ENCODE data around the gene RAB9A. TPM values are rescaled to one million over a fixed set of nuclear protein-coding genes. Genes with fewer than 3 reads are reported as not detected.

The RAB9A gene
- total RNA-seq, 2 experiments from 2014 or later = 33.8 to 36.4 TPM

DNA sequence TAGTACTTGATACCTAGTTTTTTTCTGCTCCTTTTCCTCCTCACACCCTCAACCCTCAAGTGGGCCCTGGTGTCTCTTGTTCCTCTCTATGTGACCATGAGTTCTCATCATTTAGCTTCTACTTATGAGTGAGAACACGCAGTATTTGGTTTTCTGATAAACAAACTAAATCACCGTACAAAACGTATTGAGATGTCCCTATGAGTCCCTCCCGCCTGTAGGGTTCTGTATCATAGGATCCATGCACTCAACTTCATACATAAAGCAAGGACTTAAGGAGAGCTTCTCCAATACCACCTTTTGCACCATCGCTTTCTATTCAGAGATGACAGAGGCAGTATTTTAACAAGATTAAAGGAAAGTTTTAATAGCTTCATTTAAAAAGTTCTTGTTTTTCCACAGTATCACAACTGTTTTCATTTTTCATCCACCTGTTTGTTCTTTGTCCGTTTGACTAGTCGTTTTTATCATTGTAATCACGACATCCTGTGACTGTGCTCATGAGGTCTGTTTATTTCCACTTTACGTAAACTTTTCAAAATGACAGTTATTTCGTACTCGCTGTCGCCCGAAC, 457 bp upstream of the RAB9A start:
- Mint-ChIP-seq H3K27me3 (no peaks in the 10 kb centered on the region), H3K9me3 (no peaks in the 10 kb centered on the region), H3K36me3 (peaks cover 22% of the 10 kb centered on the region), H3K27ac (peak overlapping the region; percentile 96), H3K4me1 (peaks cover 51% of the 10 kb centered on the region), H3K4me3 (peak overlapping the region; percentile 89)
- DNase-seq = no peak

- DNase-seq = no peak
- Mint-ChIP-seq H3K9me3 (no peaks in the 10 kb centered on the region), H3K4me1 (peaks cover 57% of the 10 kb centered on the region), H3K36me3 (peaks cover 16% of the 10 kb centered on the region), H3K27me3 (no peaks in the 10 kb centered on the region), H3K27ac (peak overlapping the region; percentile 96), H3K4me3 (peak overlapping the region; percentile 89)
Measured at GRCh38 chrX:13689741-13690211, 848 bp downstream of the RAB9A start.

DNA sequence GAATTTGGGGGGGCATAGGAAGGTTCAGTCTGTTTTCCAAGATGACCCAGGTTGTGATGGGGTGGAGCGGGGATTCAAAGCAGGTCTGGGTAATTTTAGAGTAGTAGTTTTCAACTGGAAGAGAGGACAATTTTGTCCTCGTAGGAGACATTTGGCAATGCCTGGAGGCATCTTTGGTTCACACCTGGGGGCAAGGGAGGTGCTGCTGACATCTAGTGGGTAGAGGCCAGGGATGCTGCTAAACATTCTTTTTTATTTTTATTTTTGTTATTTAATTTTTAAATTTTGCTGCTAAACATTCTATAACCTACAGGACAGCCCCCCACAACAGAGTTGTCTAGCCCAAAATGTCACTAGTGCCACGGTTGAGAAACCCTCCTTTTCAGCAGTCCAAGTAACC, 1.9 kb downstream of the RAB9A start:
- Mint-ChIP-seq H3K4me1 (peaks cover 53% of the 10 kb centered on the region), H3K36me3 (peaks cover 14% of the 10 kb centered on the region), H3K27me3 (no peaks in the 10 kb centered on the region), H3K9me3 (no peaks in the 10 kb centered on the region), H3K27ac (peak overlapping the region; percentile 96), H3K4me3 (peak overlapping the region; percentile 89)
- DNase-seq = no peak

DNA sequence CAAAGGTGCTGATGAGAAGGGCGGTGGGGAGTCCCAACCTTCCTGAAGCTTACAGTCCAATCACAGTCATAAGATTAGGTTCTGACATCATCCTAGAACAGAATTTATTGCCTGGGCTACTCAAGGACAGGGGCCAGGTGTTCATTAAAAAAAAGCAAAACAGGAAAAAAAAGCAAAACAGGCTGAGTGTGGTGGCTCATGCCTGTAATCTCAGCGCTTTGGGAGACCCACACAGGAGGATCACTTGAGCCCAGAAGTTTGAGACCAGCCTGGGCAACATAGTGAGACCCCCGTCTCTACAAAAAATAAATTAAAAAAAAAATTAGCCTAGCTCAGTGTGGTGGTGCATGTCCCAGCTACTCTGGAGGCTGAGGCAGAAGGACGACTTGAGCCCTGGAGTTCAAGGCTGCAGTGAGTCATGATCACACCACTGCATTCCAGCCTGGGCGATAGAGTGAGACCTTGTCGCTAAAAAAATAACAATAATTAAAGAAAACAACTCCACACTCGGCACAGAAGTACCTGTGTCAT, 3.0 kb downstream of the RAB9A start:
- H3K4me1 Mint-ChIP-seq = peaks cover 56% of the 10 kb centered on the region
- H3K27ac Mint-ChIP-seq = peak overlapping the region; percentile 25
- H3K36me3 Mint-ChIP-seq = peaks cover 16% of the 10 kb centered on the region
- DNase-seq = no peak
- H3K27me3 Mint-ChIP-seq = no peaks in the 10 kb centered on the region
- peak overlapping the region; percentile 22 for H3K4me3 Mint-ChIP-seq
- no peaks in the 10 kb centered on the region for H3K9me3 Mint-ChIP-seq

- peaks cover 59% of the 10 kb centered on the region for H3K4me1 Mint-ChIP-seq
- H3K27me3 Mint-ChIP-seq = no peaks in the 10 kb centered on the region
- no peak overlapping the region for H3K4me3 Mint-ChIP-seq
Measured at GRCh38 chrX:13692771-13693231, 3.9 kb downstream of the RAB9A start.

DNA sequence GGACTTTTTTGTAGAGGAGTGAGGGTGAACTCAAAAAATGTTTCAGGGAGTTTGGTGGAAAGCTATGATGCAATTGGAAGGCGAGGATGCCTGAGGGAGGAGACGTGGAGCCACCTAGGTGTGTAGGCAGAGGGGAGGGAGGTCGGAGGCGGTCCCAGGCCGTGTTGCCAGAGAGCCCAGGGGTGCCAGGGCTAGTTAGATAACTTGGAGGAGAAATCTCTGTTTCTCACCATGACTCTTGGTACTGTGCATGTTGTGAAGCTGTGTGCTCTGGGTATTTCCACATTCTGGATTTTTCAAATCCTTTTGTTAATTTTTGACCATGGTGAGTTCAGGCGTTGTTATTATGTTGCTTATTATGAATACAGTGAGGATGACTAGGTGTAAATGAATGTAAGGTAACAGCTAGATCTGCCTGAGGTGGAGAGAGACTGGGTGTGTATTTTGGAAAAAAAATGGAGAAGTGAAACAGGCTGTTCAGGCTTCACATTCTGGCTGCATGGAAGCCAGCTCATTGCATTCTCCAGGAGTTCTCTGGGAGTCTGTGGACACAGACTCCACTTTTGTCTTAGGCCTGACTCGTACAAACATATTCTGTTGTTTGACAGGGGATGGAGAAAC, 4.5 kb downstream of the RAB9A start:
- H3K36me3 Mint-ChIP-seq = peaks cover 18% of the 10 kb centered on the region
- no peak for DNase-seq
- no peaks in the 10 kb centered on the region for H3K27me3 Mint-ChIP-seq
- H3K4me1 Mint-ChIP-seq = peaks cover 54% of the 10 kb centered on the region
- H3K27ac Mint-ChIP-seq = peak overlapping the region; percentile 15
- no peak overlapping the region for H3K4me3 Mint-ChIP-seq
- H3K9me3 Mint-ChIP-seq = no peaks in the 10 kb centered on the region

More at GRCh38 chrX:13692771-13693231, 3.9 kb downstream of the RAB9A start:
- Mint-ChIP-seq H3K36me3 (peaks cover 18% of the 10 kb centered on the region), H3K9me3 (no peaks in the 10 kb centered on the region), H3K27ac (no peak overlapping the region)
- no peak for DNase-seq

DNA sequence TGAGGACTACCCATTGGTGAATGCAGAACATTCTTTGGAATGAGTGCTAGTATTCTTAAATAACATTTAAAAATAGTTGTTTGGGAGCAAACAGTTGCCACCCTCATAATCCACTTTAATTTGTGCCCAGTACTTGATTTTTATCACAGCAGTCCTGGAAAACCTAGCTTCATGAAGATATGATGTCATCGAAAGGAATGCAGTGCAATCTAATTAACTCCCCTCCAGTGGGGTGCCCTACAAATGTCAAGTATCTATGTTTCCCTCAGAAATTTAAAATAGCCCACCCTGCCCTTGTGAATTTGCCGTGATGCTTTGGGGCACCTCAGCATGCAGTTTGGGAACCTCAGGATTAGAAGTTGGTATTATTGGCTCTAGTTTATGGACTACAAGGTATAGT, 5.4 kb downstream of the RAB9A start:
- Mint-ChIP-seq H3K27me3 (no peaks in the 10 kb centered on the region), H3K4me3 (no peak overlapping the region), H3K9me3 (no peaks in the 10 kb centered on the region), H3K36me3 (peaks cover 22% of the 10 kb centered on the region), H3K4me1 (peaks cover 58% of the 10 kb centered on the region), H3K27ac (no peak overlapping the region)
- no peak for DNase-seq

DNA sequence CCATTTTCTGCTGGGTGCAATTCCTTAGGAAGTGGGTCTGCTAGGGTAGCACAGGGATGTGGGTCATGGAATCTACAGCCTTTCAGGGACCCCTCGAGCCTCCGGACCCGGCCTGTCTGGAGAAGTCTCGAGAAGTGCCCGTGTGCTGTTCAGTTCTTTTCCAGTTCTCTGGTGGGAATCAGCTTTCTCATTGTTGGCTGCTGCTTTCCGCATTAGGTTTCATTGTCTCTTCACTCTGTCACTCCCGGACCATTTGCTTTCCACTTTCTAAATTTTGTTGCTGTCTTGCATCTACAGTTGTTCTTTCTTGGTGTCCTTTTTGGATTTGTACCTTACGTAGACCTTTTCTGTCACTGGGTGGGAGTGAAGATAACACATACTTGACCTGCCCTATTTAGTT, 6.1 kb downstream of the RAB9A start:
- H3K36me3 Mint-ChIP-seq = peaks cover 24% of the 10 kb centered on the region
- no peak overlapping the region for H3K27ac Mint-ChIP-seq
- no peaks in the 10 kb centered on the region for H3K27me3 Mint-ChIP-seq
- no peak overlapping the region for H3K4me3 Mint-ChIP-seq
- H3K9me3 Mint-ChIP-seq = no peaks in the 10 kb centered on the region
- peaks cover 60% of the 10 kb centered on the region for H3K4me1 Mint-ChIP-seq
- no peak for DNase-seq

DNA sequence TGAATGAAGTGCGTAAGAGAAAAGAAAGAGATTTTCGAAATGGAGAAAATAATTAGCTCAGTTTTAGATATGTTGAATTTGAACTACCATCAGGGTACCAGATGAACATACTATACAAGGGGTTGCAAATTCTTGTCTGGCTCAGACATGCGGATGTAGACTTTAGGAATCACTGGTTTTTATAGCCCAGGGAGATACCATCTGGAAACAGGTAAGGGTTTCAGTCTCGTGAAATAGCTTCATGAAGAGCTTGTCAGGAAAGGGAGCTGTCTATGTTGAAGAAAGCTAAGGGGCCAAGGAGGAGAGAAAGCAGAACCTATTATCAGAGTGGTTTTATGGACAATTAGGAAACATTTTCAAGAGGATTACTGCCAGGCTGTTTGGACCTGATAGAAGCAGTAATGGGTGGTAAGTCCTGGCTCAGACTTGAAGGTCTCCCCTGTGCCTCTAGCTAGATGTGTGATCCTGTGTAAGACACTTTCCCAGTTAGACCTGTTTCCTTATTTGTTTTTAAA, 6.7 kb downstream of the RAB9A start:
- no peak for DNase-seq
- Mint-ChIP-seq H3K9me3 (no peaks in the 10 kb centered on the region), H3K27me3 (no peaks in the 10 kb centered on the region), H3K4me1 (peaks cover 54% of the 10 kb centered on the region), H3K36me3 (peaks cover 19% of the 10 kb centered on the region), H3K4me3 (no peak overlapping the region), H3K27ac (no peak overlapping the region)

DNA sequence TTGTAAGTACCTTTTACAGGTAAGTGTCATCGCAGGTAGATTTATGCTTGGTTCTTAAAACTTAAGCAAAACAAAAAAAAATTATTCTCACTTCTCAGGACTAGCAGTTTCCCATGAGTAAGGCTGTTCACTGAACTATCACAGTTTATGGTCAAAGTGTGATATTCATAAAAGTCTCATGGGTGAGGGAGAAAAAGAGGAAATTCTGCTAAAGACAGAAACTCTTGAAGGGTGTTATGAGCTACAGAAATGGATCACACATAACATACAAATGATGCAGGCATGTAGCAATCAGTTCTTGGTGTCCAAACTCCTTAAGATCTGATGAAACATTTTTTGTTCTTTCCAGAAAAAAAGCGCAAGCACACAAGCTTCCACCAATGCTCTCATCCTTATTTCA, 8.5 kb downstream of the RAB9A start:
- Mint-ChIP-seq H3K9me3 (no peaks in the 10 kb centered on the region), H3K27me3 (no peaks in the 10 kb centered on the region), H3K4me3 (no peak overlapping the region), H3K27ac (peak overlapping the region; percentile 68), H3K36me3 (peaks cover 28% of the 10 kb centered on the region), H3K4me1 (peaks cover 62% of the 10 kb centered on the region)
- no peak for DNase-seq

DNA sequence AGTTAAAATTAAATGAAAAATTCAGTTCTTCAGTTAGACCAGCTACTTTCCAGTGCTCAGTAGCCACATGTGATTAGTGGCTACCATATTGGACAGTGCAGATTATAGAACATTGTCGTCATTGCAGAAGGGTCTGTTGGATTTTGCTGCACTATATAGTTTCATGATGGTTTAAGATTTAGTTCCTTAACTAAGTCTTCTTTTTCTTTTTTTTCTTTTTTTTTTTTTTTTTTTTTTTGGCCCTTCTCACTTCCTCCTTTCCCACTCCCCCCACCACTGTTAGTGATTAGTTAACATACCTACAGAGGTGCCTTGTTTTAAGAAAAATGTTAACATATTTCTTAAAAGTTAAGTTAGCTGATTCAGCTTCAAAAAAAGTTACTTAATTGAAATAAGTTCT, 9.0 kb downstream of the RAB9A start:
- no peaks in the 10 kb centered on the region for H3K27me3 Mint-ChIP-seq
- H3K9me3 Mint-ChIP-seq = no peaks in the 10 kb centered on the region
- no peak overlapping the region for H3K4me3 Mint-ChIP-seq
- H3K36me3 Mint-ChIP-seq = peaks cover 26% of the 10 kb centered on the region
- peaks cover 62% of the 10 kb centered on the region for H3K4me1 Mint-ChIP-seq
- no peak overlapping the region for H3K27ac Mint-ChIP-seq
- DNase-seq = no peak

DNA sequence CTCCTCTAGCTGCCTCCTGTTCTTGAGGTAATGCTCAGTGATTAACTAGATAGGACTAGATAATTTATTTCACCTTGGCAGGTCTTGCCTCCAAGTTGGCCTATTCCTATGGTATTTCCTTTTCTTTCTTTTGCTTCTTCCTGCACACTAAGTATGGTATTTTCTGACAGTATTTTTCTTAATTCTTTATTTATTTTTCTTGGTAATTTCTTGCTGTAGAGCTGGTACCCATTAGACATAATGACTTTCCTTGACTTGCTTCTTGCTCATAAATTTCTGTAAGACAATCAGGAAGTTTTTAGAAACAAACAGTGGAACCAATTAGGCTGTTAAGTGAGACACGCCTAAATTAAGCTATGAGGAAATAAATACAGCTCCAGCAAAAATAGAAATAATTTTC, 9.5 kb downstream of the RAB9A start:
- H3K36me3 Mint-ChIP-seq = peaks cover 26% of the 10 kb centered on the region
- no peaks in the 10 kb centered on the region for H3K9me3 Mint-ChIP-seq
- no peak overlapping the region for H3K4me3 Mint-ChIP-seq
- DNase-seq = no peak
- peaks cover 60% of the 10 kb centered on the region for H3K4me1 Mint-ChIP-seq
- no peaks in the 10 kb centered on the region for H3K27me3 Mint-ChIP-seq
- no peak overlapping the region for H3K27ac Mint-ChIP-seq

- Mint-ChIP-seq H3K27ac (no peak overlapping the region), H3K4me3 (no peak overlapping the region), H3K27me3 (no peaks in the 10 kb centered on the region), H3K4me1 (peaks cover 59% of the 10 kb centered on the region), H3K36me3 (peaks cover 28% of the 10 kb centered on the region), H3K9me3 (no peaks in the 10 kb centered on the region)
- no peak for DNase-seq
Measured at GRCh38 chrX:13699183-13699826, 10.4 kb downstream of the RAB9A start.

DNA sequence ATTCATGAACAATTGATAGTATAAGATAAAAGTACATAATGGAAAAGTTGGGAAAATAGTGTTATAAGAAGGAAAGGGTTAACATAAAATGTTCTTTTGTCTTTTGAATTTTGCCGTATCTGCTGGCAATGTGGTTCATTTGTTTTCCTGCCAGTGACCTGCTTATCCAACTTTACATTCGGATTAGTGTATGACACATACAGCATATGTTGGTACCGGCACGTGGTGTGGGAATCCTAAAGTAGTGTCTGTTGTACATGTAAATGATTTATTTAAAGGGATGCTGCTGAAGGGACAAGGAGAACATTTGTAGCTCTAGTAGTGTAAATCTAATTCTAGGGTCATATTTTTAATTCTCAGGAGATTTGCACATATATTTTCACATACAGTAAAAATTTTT, 11.5 kb downstream of the RAB9A start:
- Mint-ChIP-seq H3K4me3 (no peak overlapping the region), H3K27ac (no peak overlapping the region), H3K4me1 (peaks cover 52% of the 10 kb centered on the region), H3K36me3 (peaks cover 24% of the 10 kb centered on the region), H3K9me3 (no peaks in the 10 kb centered on the region), H3K27me3 (no peaks in the 10 kb centered on the region)
- DNase-seq = no peak

- peaks cover 47% of the 10 kb centered on the region for H3K4me1 Mint-ChIP-seq
- no peaks in the 10 kb centered on the region for H3K27me3 Mint-ChIP-seq
- H3K27ac Mint-ChIP-seq = peak overlapping the region; percentile 58
- peaks cover 27% of the 10 kb centered on the region for H3K36me3 Mint-ChIP-seq
- H3K9me3 Mint-ChIP-seq = no peaks in the 10 kb centered on the region
- DNase-seq = no peak
- no peak overlapping the region for H3K4me3 Mint-ChIP-seq
Measured at GRCh38 chrX:13702111-13702789, 13.3 kb downstream of the RAB9A start.

All from activated naive CD8-positive, alpha-beta T cell treated with anti-CD3 and anti-CD28 coated beads for 36 hours (primary cell).